ENCODE measurements around the gene MFSD11.

The MFSD11 gene

DNA sequence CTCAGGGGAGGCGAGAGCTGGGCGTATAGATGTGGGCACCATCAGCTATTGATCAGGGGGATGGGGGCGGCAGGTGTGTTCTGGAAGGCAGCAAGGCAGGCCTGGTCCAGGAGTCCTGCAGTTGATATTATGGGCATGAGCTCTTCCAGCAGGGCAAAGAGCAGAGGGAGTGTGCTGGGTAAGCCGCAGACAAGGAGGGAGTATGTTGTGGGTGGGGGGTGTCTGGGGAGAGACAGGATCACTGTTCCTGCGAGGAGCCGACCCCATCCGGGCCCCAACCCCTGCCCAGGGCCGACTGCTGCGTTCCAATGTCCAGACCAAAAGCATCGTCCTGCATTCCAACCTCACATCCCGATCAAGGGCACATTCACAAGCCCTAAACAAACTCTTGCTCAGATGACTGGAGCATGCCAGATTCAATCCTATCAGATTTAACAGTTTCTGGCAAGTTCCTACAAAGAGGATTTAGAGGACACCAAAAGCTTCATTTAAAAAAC, 36.4 kb upstream of the MFSD11 start:
- TF ChIP-seq, protein P1, sequence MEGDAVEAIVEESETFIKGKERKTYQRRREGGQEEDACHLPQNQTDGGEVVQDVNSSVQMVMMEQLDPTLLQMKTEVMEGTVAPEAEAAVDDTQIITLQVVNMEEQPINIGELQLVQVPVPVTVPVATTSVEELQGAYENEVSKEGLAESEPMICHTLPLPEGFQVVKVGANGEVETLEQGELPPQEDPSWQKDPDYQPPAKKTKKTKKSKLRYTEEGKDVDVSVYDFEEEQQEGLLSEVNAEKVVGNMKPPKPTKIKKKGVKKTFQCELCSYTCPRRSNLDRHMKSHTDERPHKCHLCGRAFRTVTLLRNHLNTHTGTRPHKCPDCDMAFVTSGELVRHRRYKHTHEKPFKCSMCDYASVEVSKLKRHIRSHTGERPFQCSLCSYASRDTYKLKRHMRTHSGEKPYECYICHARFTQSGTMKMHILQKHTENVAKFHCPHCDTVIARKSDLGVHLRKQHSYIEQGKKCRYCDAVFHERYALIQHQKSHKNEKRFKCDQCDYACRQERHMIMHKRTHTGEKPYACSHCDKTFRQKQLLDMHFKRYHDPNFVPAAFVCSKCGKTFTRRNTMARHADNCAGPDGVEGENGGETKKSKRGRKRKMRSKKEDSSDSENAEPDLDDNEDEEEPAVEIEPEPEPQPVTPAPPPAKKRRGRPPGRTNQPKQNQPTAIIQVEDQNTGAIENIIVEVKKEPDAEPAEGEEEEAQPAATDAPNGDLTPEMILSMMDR (IDR thresholded peaks at IDR 0.05; ENCODE audit: extremely low read depth, insufficient read depth, missing control alignments): no peak
- no peak for DNase-seq (ENCODE audit: low spot score)
- in situ Hi-C loops (cut with MboI; ENCODE audit: low pct_unique_long_range_greater_than_20kb, low sequenced_read_pairs, unreplicated experiment): no loop called here

- TF ChIP-seq, protein P1 (IDR thresholded peaks at IDR 0.05; ENCODE audit: extremely low read depth, insufficient read depth, missing control alignments): no peak
- no peak for DNase-seq (ENCODE audit: low spot score)
- in situ Hi-C loops (cut with MboI; ENCODE audit: low pct_unique_long_range_greater_than_20kb, low sequenced_read_pairs, unreplicated experiment): no loop called here
These were observed 35.8 kb upstream of the MFSD11 start for GRCh38 chr17:76702076-76702475.

DNA sequence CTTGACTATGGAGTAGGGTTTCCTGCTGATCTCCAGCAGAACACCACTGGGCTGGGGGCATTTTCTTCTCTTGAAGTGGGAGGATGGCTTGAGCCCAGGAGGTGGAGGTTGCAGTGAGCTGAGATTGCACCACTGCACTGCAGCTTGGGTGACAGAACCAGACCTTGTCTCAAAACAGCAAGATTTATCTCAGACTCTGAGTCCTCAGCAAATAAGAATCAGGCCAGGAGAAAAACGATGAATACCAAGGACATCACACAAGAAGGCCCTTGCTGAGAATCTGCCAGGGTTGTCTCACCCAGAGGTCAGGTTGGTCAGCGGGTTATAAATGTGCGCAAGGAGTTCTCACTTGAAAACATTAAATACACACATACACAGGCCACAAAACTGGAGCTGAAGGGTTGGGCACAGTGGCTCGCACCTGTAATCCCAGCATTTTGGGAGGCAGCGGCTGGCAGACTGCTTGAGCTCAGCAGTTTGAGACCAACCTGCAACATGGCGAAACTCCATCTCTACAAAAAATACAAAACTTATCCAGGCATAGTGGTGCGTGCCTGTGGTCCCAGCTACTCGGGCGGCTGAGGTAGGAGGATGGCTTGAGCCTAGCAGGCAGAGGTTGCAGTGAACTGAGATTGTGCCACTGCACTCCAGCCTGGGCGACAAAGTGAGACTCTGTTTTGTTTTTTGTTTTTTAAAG, 34.8 kb upstream of the MFSD11 start:
- no peak for DNase-seq (ENCODE audit: low spot score)
- TF ChIP-seq, protein P1 (IDR thresholded peaks at IDR 0.05; ENCODE audit: extremely low read depth, insufficient read depth, missing control alignments): no peak
- in situ Hi-C loops (cut with MboI; ENCODE audit: low pct_unique_long_range_greater_than_20kb, low sequenced_read_pairs, unreplicated experiment): no loop called here

GRCh38 chr17:76704805-76705204, 33.1 kb upstream of the MFSD11 start:
- no peak for DNase-seq (ENCODE audit: low spot score)
- TF ChIP-seq, protein P1 (IDR thresholded peaks at IDR 0.05; ENCODE audit: extremely low read depth, insufficient read depth, missing control alignments): no peak
- in situ Hi-C loops (cut with MboI; ENCODE audit: low pct_unique_long_range_greater_than_20kb, low sequenced_read_pairs, unreplicated experiment): no loop called here

DNA sequence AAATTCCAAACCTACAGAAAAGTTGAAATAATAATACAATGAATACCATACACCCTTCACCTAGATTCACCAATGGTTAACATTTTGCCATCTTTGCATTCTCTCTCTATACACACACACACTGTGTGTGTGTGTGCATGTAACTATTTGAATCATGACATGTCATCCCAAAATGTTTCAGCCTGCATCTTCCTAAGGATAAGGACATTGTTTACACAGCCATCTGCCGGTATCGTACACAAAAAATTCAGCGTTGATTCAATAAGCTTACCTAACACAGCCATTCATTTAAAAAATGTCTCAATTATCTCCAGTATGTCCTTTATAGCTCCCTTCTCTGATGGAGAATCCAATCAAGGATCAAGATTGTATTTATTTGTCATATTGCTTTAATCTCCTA, 31.1 kb upstream of the MFSD11 start:
- TF ChIP-seq, protein P1 (IDR thresholded peaks at IDR 0.05; ENCODE audit: extremely low read depth, insufficient read depth, missing control alignments): no peak
- in situ Hi-C loops (cut with MboI; ENCODE audit: low pct_unique_long_range_greater_than_20kb, low sequenced_read_pairs, unreplicated experiment): no loop called here
- DNase-seq (ENCODE audit: low spot score): no peak

DNA sequence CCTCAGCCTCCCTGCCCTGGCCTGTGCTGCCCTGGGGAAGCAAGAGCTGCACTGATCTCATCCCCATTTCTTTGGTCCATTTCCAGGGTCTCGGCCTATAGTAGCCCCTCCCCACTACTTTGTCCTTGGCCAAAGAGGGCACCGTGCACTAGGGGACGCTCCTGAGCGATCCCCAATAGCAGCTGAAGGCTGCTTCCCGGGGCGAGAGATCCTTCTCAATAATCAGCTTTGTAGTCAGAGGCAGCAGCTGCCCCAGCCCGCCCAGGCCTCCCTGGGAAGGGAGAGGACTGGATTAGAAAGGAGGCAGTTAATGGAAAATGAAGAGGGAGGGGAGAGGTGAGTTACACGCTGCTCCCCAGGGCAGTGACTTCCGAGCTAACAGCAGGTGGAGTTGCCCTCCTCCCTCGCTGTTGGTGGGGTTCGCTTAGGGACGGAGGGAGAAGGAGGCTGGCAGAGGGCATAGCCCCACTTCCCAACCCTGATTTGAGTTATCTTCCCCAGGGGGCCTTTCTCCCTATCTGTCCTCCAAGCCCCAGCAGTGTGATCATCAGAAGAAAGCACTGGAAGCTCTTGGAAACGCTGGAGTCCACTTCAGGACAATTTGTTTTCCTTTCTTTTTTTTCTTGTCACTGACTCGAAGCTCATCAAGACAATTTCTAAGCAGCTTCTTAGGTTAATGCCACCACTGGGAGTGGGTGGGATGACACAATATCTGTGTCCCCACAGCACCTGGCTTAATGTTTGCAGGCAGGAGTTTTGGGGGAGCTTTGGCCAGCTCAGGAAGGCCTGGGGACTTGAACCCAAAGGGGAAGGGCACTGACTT, 29.7 kb upstream of the MFSD11 start:
- TF ChIP-seq, protein P1 (IDR thresholded peaks at IDR 0.05; ENCODE audit: extremely low read depth, insufficient read depth, missing control alignments): no peak
- in situ Hi-C loops (cut with MboI; ENCODE audit: low pct_unique_long_range_greater_than_20kb, low sequenced_read_pairs, unreplicated experiment): no loop called here
- DNase-seq (ENCODE audit: low spot score): no peak
